HCT116 (cell line): ENCODE data around the gene BTBD16. TPM values are rescaled to one million over a fixed set of nuclear protein-coding genes. Genes with fewer than 3 reads are reported as not detected.

ENCODE experiments used
- ATAC-seq: fragments of 200-7000 bp; cut with Tn5 transposase; 2 replicates; pipeline ENCODE4 v1.9.1; 2020; ENCODE audit warnings: mild to moderate bottlenecking, moderate library complexity
- BruUV-seq: library from RNA; stranded (reverse); fragments of 400-500 nt; replicated peaks from 2 replicates; lab custom pipeline; 2021; lab: Mats Ljungman, UMichigan
- CTCF ChIA-PET: fragments of 300-600 bp; sonication (Branson Sonifier 250); formaldehyde crosslinking; loops from one replicate; lab custom pipeline; 2021; ENCODE audit warnings: antibody characterized with exemption; lab: Charles Lee
- POLR2A ChIA-PET: fragments of 300-600, 350-600 bp; sonication (Branson Sonifier 250); formaldehyde crosslinking; loops from one replicate; lab custom pipeline; 2021; ENCODE audit warnings: antibody characterized with exemption; lab: Charles Lee
- RAD21 ChIA-PET, 2 experiments: fragments of 300-600 bp; sonication (Branson Sonifier 250); formaldehyde crosslinking; loops; one replicate each; lab custom pipeline; 2023; ENCODE audit warnings: low total read pairs in 2 of 2; ENCODE audit not compliant: uncharacterized antibody in 2 of 2, unreplicated experiment in 2 of 2, low non-redundant PET in 1 of 2; lab: Charles Lee
- DNase-seq: peaks from one replicate; pipeline ENCODE4 v3.0.0-alpha.2; 2010; ENCODE audit warnings: low read depth, low spot score
- H2AFZ ChIP-seq: fragments of 200-600 bp; shearing (Covaris generic), sonication (generic); 2 replicates; pipeline ENCODE4 v1.6.1; 2017; ENCODE audit warnings: low read depth, mixed run types, mixed read lengths, antibody characterized with exemption, low read length; ENCODE audit not compliant: poor library complexity, severe bottlenecking
- H3K27ac ChIP-seq: 2 replicates; pipeline ENCODE4 v1.5.1; 2012; ENCODE audit warnings: low read depth, low read length
- H3K27me3 ChIP-seq: fragments of 200-600 bp; sonication (generic); 2 replicates; pipeline ENCODE4 v1.6.1; 2016; ENCODE audit warnings: mixed run types, low read length, mixed read lengths; ENCODE audit not compliant: insufficient read depth
- H3K36me3 ChIP-seq, 2 experiments: fragments of 200-500 bp in 1 of 2; fragments of 200-600 bp in 1 of 2; sonication (Bioruptor generic) in 1 of 2; sonication (generic) in 1 of 2; 2 replicates each; pipeline versions ENCODE4 v1.5.1 to v1.6.1; 2014 to 2016; ENCODE audit warnings: low read length in 2 of 2, inconsistent platforms in 1 of 2, mixed read lengths in 1 of 2, mixed run types in 1 of 2; ENCODE audit not compliant: insufficient read depth in 2 of 2, control insufficient read depth in 1 of 2
- H3K4me1 ChIP-seq, 2 experiments: fragments of 200-600 bp in 1 of 2; sonication (generic) in 1 of 2; 2 replicates each; pipeline versions ENCODE4 v1.5.1 to v1.6.1; 2012 to 2017; ENCODE audit warnings: low read length in 2 of 2, inconsistent platforms in 1 of 2, mild to moderate bottlenecking in 1 of 2, mixed read lengths in 1 of 2, mixed run types in 1 of 2, moderate library complexity in 1 of 2; ENCODE audit not compliant: insufficient read depth in 2 of 2, control insufficient read depth in 1 of 2
- H3K4me2 ChIP-seq: fragments of 200-600 bp; sonication (generic); 2 replicates; pipeline ENCODE4 v1.6.1; 2017; ENCODE audit warnings: mixed run types, low read length, mixed read lengths
- H3K4me3 ChIP-seq, 2 experiments: fragments of 200-600 bp in 1 of 2; sonication (generic) in 1 of 2; replicated peaks in 1 of 2; 2 replicates each; pipeline ENCODE4 v1.5.1; 2011 to 2016; ENCODE audit warnings: low read length in 2 of 2, control low read depth in 1 of 2, low read depth in 1 of 2, mild to moderate bottlenecking in 1 of 2, mixed read lengths in 1 of 2, mixed run types in 1 of 2
- H3K79me2 ChIP-seq: fragments of 200-600 bp; sonication (generic); 2 replicates; pipeline ENCODE4 v1.6.1; 2017; ENCODE audit warnings: mild to moderate bottlenecking, mixed run types, low read length, moderate library complexity, mixed read lengths; ENCODE audit not compliant: insufficient read depth
- H3K9ac ChIP-seq: fragments of 200-600 bp; sonication (generic); 2 replicates; pipeline ENCODE4 v1.6.1; 2016; ENCODE audit warnings: low read length, mixed read lengths
- H3K9me2 ChIP-seq: fragments of 200-600 bp; sonication (generic), shearing (Covaris generic); 2 replicates; pipeline ENCODE4 v1.6.1; 2017; ENCODE audit warnings: mixed run types, mild to moderate bottlenecking, moderate library complexity; ENCODE audit not compliant: insufficient read depth
- H3K9me3 ChIP-seq, 2 experiments: fragments of 200-500 bp in 1 of 2; fragments of 200-600 bp in 1 of 2; sonication (Bioruptor generic) in 1 of 2; sonication (generic) in 1 of 2; 2 replicates each; pipeline ENCODE4 v1.6.1; 2014 to 2017; ENCODE audit warnings: low read length in 2 of 2, mixed read lengths in 2 of 2, inconsistent platforms in 1 of 2, low read depth in 1 of 2, mild to moderate bottlenecking in 1 of 2, mixed run types in 1 of 2, moderate library complexity in 1 of 2; ENCODE audit not compliant: control insufficient read depth in 1 of 2, insufficient read depth in 1 of 2
- H4K20me1 ChIP-seq: fragments of 200-600 bp; sonication (generic), shearing (Covaris generic); 2 replicates; pipeline ENCODE4 v1.6.1; 2017; ENCODE audit warnings: mixed run types, mild to moderate bottlenecking, moderate library complexity; ENCODE audit not compliant: insufficient read depth
- CBX3 ChIP-seq: IDR thresholded peaks from 2 replicates; pipeline ENCODE4 v1.6.1; 2012; ENCODE audit warnings: low read depth
- CEBPB ChIP-seq: IDR thresholded peaks from 2 replicates; pipeline ENCODE4 v1.6.1; 2012; ENCODE audit warnings: low read depth
- EGR1 ChIP-seq: IDR thresholded peaks from 2 replicates; pipeline ENCODE4 v1.6.1; 2012; ENCODE audit warnings: low read depth
- ELF1 ChIP-seq: IDR thresholded peaks from 2 replicates; pipeline ENCODE4 v1.6.1; 2012; ENCODE audit warnings: low read depth, borderline replicate concordance
- FOSL1 ChIP-seq: IDR thresholded peaks from 2 replicates; pipeline ENCODE4 v1.6.1; 2012; ENCODE audit warnings: low read depth
- JUND ChIP-seq: IDR thresholded peaks from 2 replicates; pipeline ENCODE4 v1.6.1; 2012
- RAD21 ChIP-seq: IDR thresholded peaks from 2 replicates; pipeline ENCODE4 v1.6.1; 2012; ENCODE audit warnings: low read depth, mild to moderate bottlenecking
- SIN3A ChIP-seq: IDR thresholded peaks from 2 replicates; pipeline ENCODE4 v1.6.1; 2012; ENCODE audit warnings: low read depth
- SP1 ChIP-seq: IDR thresholded peaks from 2 replicates; pipeline ENCODE4 v1.6.1; 2012; ENCODE audit warnings: low read depth
- SRF ChIP-seq: IDR thresholded peaks from 2 replicates; pipeline ENCODE4 v1.6.1; 2012; ENCODE audit warnings: low read depth
- TCF7L2 ChIP-seq: IDR thresholded peaks from 2 replicates; pipeline ENCODE4 v1.7.0; 2011; ENCODE audit warnings: borderline replicate concordance, inconsistent platforms; ENCODE audit not compliant: insufficient read depth, insufficient read length; ENCODE audit errors: extremely low read depth
- ZFX ChIP-seq: fragments of 450-650 bp; IDR thresholded peaks from 2 replicates; pipeline ENCODE4 v1.6.1; 2017
- ZNF274 ChIP-seq: fragments of 200-500 bp; sonication (Bioruptor generic); IDR thresholded peaks from 2 replicates; pipeline ENCODE4 v1.6.1; 2014; ENCODE audit warnings: mild to moderate bottlenecking, low read depth, low read length, inconsistent platforms
- intact Hi-C: fragments of 100-400 bp; cut with micrococcal nuclease; formaldehyde crosslinking; loops from 2 replicates; pipeline ENCODE4 v1.10.0; 2022
- total RNA-seq: library from RNA; stranded (reverse); gene quantifications from one replicate; pipeline ENCODE4 v1.2.1, GENCODE V29; 2021; ENCODE audit not compliant: unreplicated experiment
- TF ChIP-seq, protein P1 (sequence below), 3 experiments: fragments of 200-600 bp in 1 of 3; sonication (generic) in 1 of 3; IDR thresholded peaks in 2 of 3; conservative IDR thresholded peaks in 1 of 3; 2 replicates each; pipeline ENCODE4 v1.5.1; 2012 to 2017; ENCODE audit warnings: low read depth in 2 of 3, low read length in 2 of 3, antibody characterized with exemption in 1 of 3, borderline replicate concordance in 1 of 3, control low read depth in 1 of 3, mild to moderate bottlenecking in 1 of 3, mixed read lengths in 1 of 3, mixed run types in 1 of 3, moderate library complexity in 1 of 3; ENCODE audit not compliant: insufficient read depth in 1 of 3
- TF ChIP-seq, protein P2 (sequence below): IDR thresholded peaks from 2 replicates; pipeline ENCODE4 v1.6.1; 2012; ENCODE audit warnings: low read depth
- TF ChIP-seq, protein P3 (sequence below): IDR thresholded peaks from 2 replicates; pipeline ENCODE4 v1.6.1; 2012

Gene BTBD16
- total RNA-seq, 1 experiment from 2014 or later: 0.27 TPM

DNA sequence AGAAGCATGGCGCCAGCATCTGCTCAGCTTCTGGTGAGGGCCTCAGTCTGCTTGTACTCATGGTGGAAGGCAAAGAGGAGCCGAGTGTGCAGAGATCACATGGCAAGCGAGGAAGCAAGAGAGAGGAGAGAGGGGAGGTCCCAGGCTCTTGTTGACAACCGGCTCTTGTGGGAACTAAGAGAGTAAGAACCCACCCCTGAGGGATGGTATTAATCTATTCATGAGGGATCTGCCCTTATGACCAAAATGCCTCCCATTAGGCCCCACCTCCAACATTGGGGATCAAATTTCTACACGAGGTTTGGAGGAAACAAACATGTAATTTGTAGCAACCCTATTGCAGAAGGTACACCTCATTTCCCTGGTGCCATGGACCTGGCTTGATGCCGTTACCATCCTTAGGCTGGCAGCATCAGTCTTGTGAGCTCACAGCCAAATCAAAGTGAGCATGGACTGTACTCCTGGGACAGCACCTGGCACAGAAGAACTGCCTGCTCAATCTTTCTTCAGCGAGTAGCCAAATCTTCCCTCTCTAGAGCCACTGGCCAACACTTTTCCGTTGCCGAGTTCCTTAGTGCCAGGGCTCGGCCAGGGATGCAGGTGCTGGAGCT, 6.5 kb downstream of the BTBD16 start:
- Histone ChIP-seq H3K4me3 (no peak overlapping the region), H3K27me3 (no peaks in the 10 kb centered on the region), H3K9me3 (no peaks in the 10 kb centered on the region), H3K79me2 (no peaks in the 10 kb centered on the region), H3K36me3 (no peaks in the 10 kb centered on the region), H2AFZ (no peak overlapping the region), H3K27ac (no peak overlapping the region), H3K4me1 (peaks cover 3 to 15% of the 10 kb centered on the region in 2 experiments; a peak in 3 of 4 replicates), H3K9me2 (no peaks in the 10 kb centered on the region), H3K9ac (no peak overlapping the region), H4K20me1 (no peaks in the 10 kb centered on the region), H3K4me2 (no peak overlapping the region)
- no TSS peak for BruUV-seq
- no peak for ATAC-seq
- ChIA-PET CTCF (interaction anchor here (1.3 to 1.5 kb wide), 2 partner anchors 10 to 21 kb away, joined by 5 to 7 read pairs; no protein-coding TSS in a partner anchor), RAD21 (no interaction called here), POLR2A (no interaction called here)
- intact Hi-C loops: no loop called here
- no peak for DNase-seq
- TF ChIP-seq SIN3A (no peak), JUND (no peak), ZFX (no peak), CEBPB (no peak), SP1 (no peak), ZNF274 (no peak), FOSL1 (no peak), ELF1 (no peak), EGR1 (no peak), SRF (no peak), RAD21 (no peak), CBX3 (no peak), TCF7L2 (no peak)
- TF ChIP-seq, protein P1, sequence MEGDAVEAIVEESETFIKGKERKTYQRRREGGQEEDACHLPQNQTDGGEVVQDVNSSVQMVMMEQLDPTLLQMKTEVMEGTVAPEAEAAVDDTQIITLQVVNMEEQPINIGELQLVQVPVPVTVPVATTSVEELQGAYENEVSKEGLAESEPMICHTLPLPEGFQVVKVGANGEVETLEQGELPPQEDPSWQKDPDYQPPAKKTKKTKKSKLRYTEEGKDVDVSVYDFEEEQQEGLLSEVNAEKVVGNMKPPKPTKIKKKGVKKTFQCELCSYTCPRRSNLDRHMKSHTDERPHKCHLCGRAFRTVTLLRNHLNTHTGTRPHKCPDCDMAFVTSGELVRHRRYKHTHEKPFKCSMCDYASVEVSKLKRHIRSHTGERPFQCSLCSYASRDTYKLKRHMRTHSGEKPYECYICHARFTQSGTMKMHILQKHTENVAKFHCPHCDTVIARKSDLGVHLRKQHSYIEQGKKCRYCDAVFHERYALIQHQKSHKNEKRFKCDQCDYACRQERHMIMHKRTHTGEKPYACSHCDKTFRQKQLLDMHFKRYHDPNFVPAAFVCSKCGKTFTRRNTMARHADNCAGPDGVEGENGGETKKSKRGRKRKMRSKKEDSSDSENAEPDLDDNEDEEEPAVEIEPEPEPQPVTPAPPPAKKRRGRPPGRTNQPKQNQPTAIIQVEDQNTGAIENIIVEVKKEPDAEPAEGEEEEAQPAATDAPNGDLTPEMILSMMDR (IDR thresholded peaks at IDR 0.05 in 2 of 3, conservative IDR thresholded peaks at IDR 0.05 in 1 of 3; ENCODE audit: borderline replicate concordance in 1 of 3, insufficient read depth in 1 of 3, low read depth in 2 of 3, low read length in 2 of 3): no peak
- TF ChIP-seq, protein P2, sequence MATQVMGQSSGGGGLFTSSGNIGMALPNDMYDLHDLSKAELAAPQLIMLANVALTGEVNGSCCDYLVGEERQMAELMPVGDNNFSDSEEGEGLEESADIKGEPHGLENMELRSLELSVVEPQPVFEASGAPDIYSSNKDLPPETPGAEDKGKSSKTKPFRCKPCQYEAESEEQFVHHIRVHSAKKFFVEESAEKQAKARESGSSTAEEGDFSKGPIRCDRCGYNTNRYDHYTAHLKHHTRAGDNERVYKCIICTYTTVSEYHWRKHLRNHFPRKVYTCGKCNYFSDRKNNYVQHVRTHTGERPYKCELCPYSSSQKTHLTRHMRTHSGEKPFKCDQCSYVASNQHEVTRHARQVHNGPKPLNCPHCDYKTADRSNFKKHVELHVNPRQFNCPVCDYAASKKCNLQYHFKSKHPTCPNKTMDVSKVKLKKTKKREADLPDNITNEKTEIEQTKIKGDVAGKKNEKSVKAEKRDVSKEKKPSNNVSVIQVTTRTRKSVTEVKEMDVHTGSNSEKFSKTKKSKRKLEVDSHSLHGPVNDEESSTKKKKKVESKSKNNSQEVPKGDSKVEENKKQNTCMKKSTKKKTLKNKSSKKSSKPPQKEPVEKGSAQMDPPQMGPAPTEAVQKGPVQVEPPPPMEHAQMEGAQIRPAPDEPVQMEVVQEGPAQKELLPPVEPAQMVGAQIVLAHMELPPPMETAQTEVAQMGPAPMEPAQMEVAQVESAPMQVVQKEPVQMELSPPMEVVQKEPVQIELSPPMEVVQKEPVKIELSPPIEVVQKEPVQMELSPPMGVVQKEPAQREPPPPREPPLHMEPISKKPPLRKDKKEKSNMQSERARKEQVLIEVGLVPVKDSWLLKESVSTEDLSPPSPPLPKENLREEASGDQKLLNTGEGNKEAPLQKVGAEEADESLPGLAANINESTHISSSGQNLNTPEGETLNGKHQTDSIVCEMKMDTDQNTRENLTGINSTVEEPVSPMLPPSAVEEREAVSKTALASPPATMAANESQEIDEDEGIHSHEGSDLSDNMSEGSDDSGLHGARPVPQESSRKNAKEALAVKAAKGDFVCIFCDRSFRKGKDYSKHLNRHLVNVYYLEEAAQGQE: no peak
- TF ChIP-seq, protein P3, sequence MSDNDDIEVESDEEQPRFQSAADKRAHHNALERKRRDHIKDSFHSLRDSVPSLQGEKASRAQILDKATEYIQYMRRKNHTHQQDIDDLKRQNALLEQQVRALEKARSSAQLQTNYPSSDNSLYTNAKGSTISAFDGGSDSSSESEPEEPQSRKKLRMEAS: no peak
